Measurements from ENCODE around the gene NEK9.

- TF ChIP-seq EZH2phosphoT487 (conservative IDR thresholded peaks at IDR 0.05; ENCODE audit: low read length): no peak
- TF ChIP-seq, protein P1, sequence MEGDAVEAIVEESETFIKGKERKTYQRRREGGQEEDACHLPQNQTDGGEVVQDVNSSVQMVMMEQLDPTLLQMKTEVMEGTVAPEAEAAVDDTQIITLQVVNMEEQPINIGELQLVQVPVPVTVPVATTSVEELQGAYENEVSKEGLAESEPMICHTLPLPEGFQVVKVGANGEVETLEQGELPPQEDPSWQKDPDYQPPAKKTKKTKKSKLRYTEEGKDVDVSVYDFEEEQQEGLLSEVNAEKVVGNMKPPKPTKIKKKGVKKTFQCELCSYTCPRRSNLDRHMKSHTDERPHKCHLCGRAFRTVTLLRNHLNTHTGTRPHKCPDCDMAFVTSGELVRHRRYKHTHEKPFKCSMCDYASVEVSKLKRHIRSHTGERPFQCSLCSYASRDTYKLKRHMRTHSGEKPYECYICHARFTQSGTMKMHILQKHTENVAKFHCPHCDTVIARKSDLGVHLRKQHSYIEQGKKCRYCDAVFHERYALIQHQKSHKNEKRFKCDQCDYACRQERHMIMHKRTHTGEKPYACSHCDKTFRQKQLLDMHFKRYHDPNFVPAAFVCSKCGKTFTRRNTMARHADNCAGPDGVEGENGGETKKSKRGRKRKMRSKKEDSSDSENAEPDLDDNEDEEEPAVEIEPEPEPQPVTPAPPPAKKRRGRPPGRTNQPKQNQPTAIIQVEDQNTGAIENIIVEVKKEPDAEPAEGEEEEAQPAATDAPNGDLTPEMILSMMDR (IDR thresholded peaks at IDR 0.05; ENCODE audit: insufficient read depth, low read length, poor library complexity, severe bottlenecking): no peak
Measured at GRCh38 chr14:75096959-75097358, 29.9 kb downstream of the NEK9 start.

Data from SU-DHL-6 (cell line).